GM19395 (cell line): ENCODE results near the gene SPATA33.

Experiments
- ATAC-seq: cut with Tn5 transposase; IDR thresholded peaks from one replicate; pipeline ENCODE4 v1.9.1; 2021; ENCODE audit warnings: mild to moderate bottlenecking, moderate library complexity; ENCODE audit not compliant: unreplicated experiment

Gene SPATA33

GRCh38 chr16:89706518-89707260 lies 49.1 kb downstream of the SPATA33 start:
- no peak for ATAC-seq

- ATAC-seq = no peak
Observed at GRCh38 chr16:89707695-89708094, 50.1 kb downstream of the SPATA33 start.

- no peak for ATAC-seq
Observed at GRCh38 chr16:89708481-89708931, 50.9 kb downstream of the SPATA33 start.

GRCh38 chr16:89709166-89709565 lies 51.5 kb downstream of the SPATA33 start:
- no peak for ATAC-seq

- no peak for ATAC-seq
Observed at GRCh38 chr16:89709716-89710432, 52.2 kb downstream of the SPATA33 start.

GRCh38 chr16:89710709-89711564 lies 53.3 kb downstream of the SPATA33 start:
- ATAC-seq = no peak

GRCh38 chr16:89711601-89712273 lies 54.1 kb downstream of the SPATA33 start:
- no peak for ATAC-seq

GRCh38 chr16:89712274-89712781 lies 54.7 kb downstream of the SPATA33 start:
- ATAC-seq = no peak

- no peak for ATAC-seq
Observed at GRCh38 chr16:89716493-89716892, 58.9 kb downstream of the SPATA33 start.

GRCh38 chr16:89716916-89717687 lies 59.5 kb downstream of the SPATA33 start:
- ATAC-seq = no peak

- no peak for ATAC-seq
Observed at GRCh38 chr16:89717688-89718505, 60.3 kb downstream of the SPATA33 start.
